HG03039 (cell line): ENCODE data around the gene ENAH.
"Not testable (repeated sequence)": the region's sequence is repeated elsewhere in the genome, so short reads cannot be mapped to it uniquely, and the experiment has no call there.

Experiments used
- ATAC-seq: cut with Tn5 transposase; IDR thresholded peaks from one replicate; pipeline ENCODE4 v1.9.1; 2021; ENCODE audit warnings: mild to moderate bottlenecking, moderate library complexity; ENCODE audit not compliant: unreplicated experiment

The ENAH gene

GRCh38 chr1:225534135-225534534 is 118.8 kb downstream of the ENAH start:
- no peak for ATAC-seq

GRCh38 chr1:225533238-225533637 is 119.7 kb downstream of the ENAH start:
- no peak for ATAC-seq

- no peak for ATAC-seq
Observed at GRCh38 chr1:225532240-225532944, 120.5 kb downstream of the ENAH start.

GRCh38 chr1:225529726-225530125 is 123.2 kb downstream of the ENAH start:
- ATAC-seq = no peak

- no peak for ATAC-seq
Observed at GRCh38 chr1:225527575-225527974, 125.3 kb downstream of the ENAH start.

- ATAC-seq = no peak
Observed at GRCh38 chr1:225526878-225527277, 126.0 kb downstream of the ENAH start.

- no peak for ATAC-seq
Observed at GRCh38 chr1:225525377-225525776, 127.5 kb downstream of the ENAH start.

GRCh38 chr1:225524570-225524969 is 128.4 kb downstream of the ENAH start:
- ATAC-seq = no peak

- ATAC-seq = no peak
Observed at GRCh38 chr1:225523263-225523950, 129.5 kb downstream of the ENAH start.

GRCh38 chr1:225522588-225523262 is 130.2 kb downstream of the ENAH start:
- ATAC-seq = no peak

GRCh38 chr1:225520587-225521227 is 132.2 kb downstream of the ENAH start:
- no peak for ATAC-seq

- ATAC-seq = no peak
Observed at GRCh38 chr1:225519166-225519863, 133.6 kb downstream of the ENAH start.

GRCh38 chr1:225517697-225518096 is 135.2 kb downstream of the ENAH start:
- ATAC-seq = no peak

GRCh38 chr1:225517221-225517620 is 135.7 kb downstream of the ENAH start:
- ATAC-seq = no peak

- ATAC-seq = no peak
Observed at GRCh38 chr1:225514671-225515081, 138.2 kb downstream of the ENAH start.

- ATAC-seq = not testable (repeated sequence)
Observed at GRCh38 chr1:225513576-225513975, 139.3 kb downstream of the ENAH start.

- ATAC-seq = no peak
Observed at GRCh38 chr1:225511828-225512381, 141.0 kb downstream of the ENAH start.

- ATAC-seq = not testable (repeated sequence)
Observed at GRCh38 chr1:225510740-225511139, 142.2 kb downstream of the ENAH start.

- no peak for ATAC-seq
Observed at GRCh38 chr1:225509770-225510169, 143.2 kb downstream of the ENAH start.

GRCh38 chr1:225509376-225509707 is 143.6 kb downstream of the ENAH start:
- ATAC-seq = no peak
